Esophagus muscularis mucosa (tissue), 3 donors: Measurements from ENCODE around the gene GNB1.

ENCODE experiments used
- POLR2AphosphoS5 ChIP-seq, 2 donors: sonication (generic); formaldehyde crosslinking; IDR thresholded peaks; one replicate each; pipeline ENCODE4 v1.6.1; 2017; ENCODE audit warnings: antibody characterized with exemption in 2 of 2
- TF ChIP-seq, protein P1 (sequence below), 3 experiments: fragments of 200-600 bp in 2 of 3; fragments of 450-650 bp in 1 of 3; sonication (generic) in 2 of 3; IDR thresholded peaks; one replicate each; pipeline ENCODE4 v1.5.1; 2017 to 2019; ENCODE audit warnings: antibody characterized with exemption in 3 of 3, mild to moderate bottlenecking in 2 of 3, moderate library complexity in 1 of 3

DNA sequence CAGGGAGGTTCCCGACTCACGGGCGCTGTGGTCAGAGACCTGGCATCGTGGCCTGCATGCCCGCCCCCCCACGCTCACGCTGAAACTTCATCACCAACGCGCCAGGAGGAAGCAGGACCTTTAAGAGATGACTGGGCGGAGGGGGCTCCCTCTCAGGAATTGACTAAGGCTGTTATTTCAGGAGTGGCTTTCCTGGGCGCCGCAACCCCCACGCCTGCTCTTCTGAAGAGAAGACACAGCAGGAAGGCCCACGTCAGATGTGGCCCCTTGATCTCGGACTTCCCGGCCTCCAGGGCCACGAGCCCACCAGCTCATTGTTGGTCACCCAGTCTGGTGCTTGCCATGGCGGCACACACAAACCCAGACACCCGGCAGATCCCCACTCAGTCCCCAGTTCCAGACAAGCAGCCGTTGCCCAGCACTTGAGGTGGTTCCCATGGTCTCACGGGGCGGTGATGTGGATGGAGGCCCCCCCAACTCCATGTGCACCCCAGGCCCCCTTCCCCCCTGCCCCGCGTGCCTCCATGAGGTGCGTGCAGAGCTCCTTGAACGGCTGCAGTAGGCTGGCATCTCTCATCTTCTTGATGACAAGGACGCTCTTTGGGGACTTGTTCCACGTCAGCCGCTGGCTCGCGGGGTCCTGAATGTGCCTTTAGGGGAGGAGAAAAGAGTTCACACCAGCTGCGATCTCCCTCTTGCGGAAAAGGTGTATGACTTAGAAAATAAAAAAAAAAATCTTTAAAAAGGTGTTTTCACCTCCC lies 134.0 kb downstream of the GNB1 start:
- TF ChIP-seq POLR2AphosphoS5 (IDR thresholded peaks at IDR 0.05), result no peak
- TF ChIP-seq, protein P1, sequence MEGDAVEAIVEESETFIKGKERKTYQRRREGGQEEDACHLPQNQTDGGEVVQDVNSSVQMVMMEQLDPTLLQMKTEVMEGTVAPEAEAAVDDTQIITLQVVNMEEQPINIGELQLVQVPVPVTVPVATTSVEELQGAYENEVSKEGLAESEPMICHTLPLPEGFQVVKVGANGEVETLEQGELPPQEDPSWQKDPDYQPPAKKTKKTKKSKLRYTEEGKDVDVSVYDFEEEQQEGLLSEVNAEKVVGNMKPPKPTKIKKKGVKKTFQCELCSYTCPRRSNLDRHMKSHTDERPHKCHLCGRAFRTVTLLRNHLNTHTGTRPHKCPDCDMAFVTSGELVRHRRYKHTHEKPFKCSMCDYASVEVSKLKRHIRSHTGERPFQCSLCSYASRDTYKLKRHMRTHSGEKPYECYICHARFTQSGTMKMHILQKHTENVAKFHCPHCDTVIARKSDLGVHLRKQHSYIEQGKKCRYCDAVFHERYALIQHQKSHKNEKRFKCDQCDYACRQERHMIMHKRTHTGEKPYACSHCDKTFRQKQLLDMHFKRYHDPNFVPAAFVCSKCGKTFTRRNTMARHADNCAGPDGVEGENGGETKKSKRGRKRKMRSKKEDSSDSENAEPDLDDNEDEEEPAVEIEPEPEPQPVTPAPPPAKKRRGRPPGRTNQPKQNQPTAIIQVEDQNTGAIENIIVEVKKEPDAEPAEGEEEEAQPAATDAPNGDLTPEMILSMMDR (IDR thresholded peaks at IDR 0.05), result no peak
